Measurements from ENCODE around the gene MEPCE. TPM values are rescaled to one million over a fixed set of nuclear protein-coding genes. Genes with fewer than 3 reads are reported as not detected.
"Not testable (repeated sequence)": the region's sequence is repeated elsewhere in the genome, so short reads cannot be mapped to it uniquely, and the experiment has no call there.

Gene MEPCE
- total and polyA plus RNA-seq, 4 donors: 6.7 to 21.8 (median 16.5) TPM

- Histone ChIP-seq H3K36me3 (ENCODE audit: control insufficient read depth in 4 of 4, insufficient read depth in 3 of 4, low read depth in 1 of 4, low read length in 3 of 4) (no peaks in the 10 kb centered on the region), H3K4me1 (ENCODE audit: control insufficient read depth in 4 of 4, insufficient read depth in 4 of 4, low read length in 3 of 4) (peaks cover 3 to 11% (median 6%) of the 10 kb centered on the region in 4 donors), H3K4me3 (ENCODE audit: low read depth in 1 of 3, low read length in 3 of 3) (no peak overlapping the region), H3K27ac (ENCODE audit: low read depth in 1 of 2, low read length in 2 of 2) (no peak overlapping the region), H3K9ac (ENCODE audit: low read depth in 1 of 2, low read length in 2 of 2) (no peak overlapping the region), H3K9me3 (ENCODE audit: control insufficient read depth in 4 of 4, low read length in 3 of 4) (no peaks in the 10 kb centered on the region), H3K27me3 (ENCODE audit: control insufficient read depth in 4 of 4, insufficient read depth in 4 of 4, low read length in 3 of 4) (no peaks in the 10 kb centered on the region)
- WGBS: 96% methylated on average over 3 of the region's 3 CpGs
- TF ChIP-seq FOXA2 (IDR thresholded peaks at IDR 0.05) (no peak), HNF4A (conservative IDR thresholded peaks at IDR 0.05) (no peak), GABPA (IDR thresholded peaks at IDR 0.05 in 1 of 2, conservative IDR thresholded peaks at IDR 0.05 in 1 of 2) (no peak)
- DNase-seq (ENCODE audit: low spot score): no peak
These were observed 22.9 kb downstream of the MEPCE start for GRCh38 chr7:100452513-100452912.

- H3K36me3 ChIP-seq (ENCODE audit: control insufficient read depth in 4 of 4, insufficient read depth in 3 of 4, low read depth in 1 of 4, low read length in 3 of 4); H3K27me3 ChIP-seq (ENCODE audit: control insufficient read depth in 4 of 4, insufficient read depth in 4 of 4, low read length in 3 of 4); H3K9me3 ChIP-seq (ENCODE audit: control insufficient read depth in 4 of 4, low read length in 3 of 4); H3K4me3 ChIP-seq (ENCODE audit: low read depth in 1 of 3, low read length in 3 of 3); H3K9ac ChIP-seq (ENCODE audit: low read depth in 1 of 2, low read length in 2 of 2); H3K4me1 ChIP-seq (ENCODE audit: control insufficient read depth in 4 of 4, insufficient read depth in 4 of 4, low read length in 3 of 4); DNase-seq (ENCODE audit: low spot score); H3K27ac ChIP-seq (ENCODE audit: low read depth in 1 of 2, low read length in 2 of 2): not testable (repeated sequence)
- 98% methylated on average over 8 of the region's 8 CpGs for WGBS
These were observed 24.2 kb downstream of the MEPCE start for GRCh38 chr7:100453854-100454253.

- H3K4me1 ChIP-seq (ENCODE audit: control insufficient read depth in 4 of 4, insufficient read depth in 4 of 4, low read length in 3 of 4): peaks cover 0 to 3% (median under 1%) of the 10 kb centered on the region in 4 donors
- no peaks in the 10 kb centered on the region for H3K36me3 ChIP-seq (ENCODE audit: control insufficient read depth in 4 of 4, insufficient read depth in 3 of 4, low read depth in 1 of 4, low read length in 3 of 4)
- H3K27ac ChIP-seq (ENCODE audit: low read depth in 1 of 2, low read length in 2 of 2): no peak overlapping the region
- H3K9ac ChIP-seq (ENCODE audit: low read depth in 1 of 2, low read length in 2 of 2): no peak overlapping the region
- H3K27me3 ChIP-seq (ENCODE audit: control insufficient read depth in 4 of 4, insufficient read depth in 4 of 4, low read length in 3 of 4): no peaks in the 10 kb centered on the region
- TF ChIP-seq MAX (IDR thresholded peaks at IDR 0.05): no peak
- TF ChIP-seq HNF4G (IDR thresholded peaks at IDR 0.05): no peak
- TF ChIP-seq REST (IDR thresholded peaks at IDR 0.05): no peak
- no peak for TF ChIP-seq ATF3 (IDR thresholded peaks at IDR 0.05)
- no peak for TF ChIP-seq RAD21 (IDR thresholded peaks at IDR 0.05)
- no peak for TF ChIP-seq TAF1 (conservative IDR thresholded peaks at IDR 0.05)
- TF ChIP-seq NR2F2 (IDR thresholded peaks at IDR 0.05): no peak
- TF ChIP-seq JUND (IDR thresholded peaks at IDR 0.05): no peak
- TF ChIP-seq RXRA (IDR thresholded peaks at IDR 0.05): no peak
- no peak for TF ChIP-seq SP1 (IDR thresholded peaks at IDR 0.05)
- no peak for TF ChIP-seq CTCF (IDR thresholded peaks at IDR 0.05; ENCODE audit: low read depth, low read length, missing input control)
- no peak for TF ChIP-seq ZBTB33 (IDR thresholded peaks at IDR 0.05)
- TF ChIP-seq YY1 (IDR thresholded peaks at IDR 0.05): no peak
- no peak for TF ChIP-seq HNF4A (conservative IDR thresholded peaks at IDR 0.05)
- TF ChIP-seq GABPA (IDR thresholded peaks at IDR 0.05 in 1 of 2, conservative IDR thresholded peaks at IDR 0.05 in 1 of 2): no peak
- no peak for TF ChIP-seq FOXA2 (IDR thresholded peaks at IDR 0.05)
- WGBS: 92% methylated on average over 3 of the region's 3 CpGs
- H3K9me3 ChIP-seq (ENCODE audit: control insufficient read depth in 4 of 4, low read length in 3 of 4): no peaks in the 10 kb centered on the region
- H3K4me3 ChIP-seq (ENCODE audit: low read depth in 1 of 3, low read length in 3 of 3): no peak overlapping the region
- no peak for DNase-seq (ENCODE audit: low spot score)
These were observed 25.6 kb downstream of the MEPCE start for GRCh38 chr7:100455206-100455605.
